SK-N-SH treated with all-trans-retinoic acid at 6 μM for 48 hours (cell line): ENCODE results near the gene SLC6A7.

Experiments used
- CSDC2 ChIP-seq: fragments of 250-450 bp; sonication (Bioruptor Pico); IDR thresholded peaks from 2 replicates; pipeline ENCODE4 v1.5.0; 2020; ENCODE audit warnings: mild to moderate bottlenecking, moderate library complexity
- PPARA ChIP-seq: fragments of 250-450 bp; sonication (Bioruptor Pico); IDR thresholded peaks from 2 replicates; pipeline ENCODE4 v1.5.0; 2020; ENCODE audit warnings: mild to moderate bottlenecking, borderline replicate concordance
- RARB ChIP-seq: fragments of 250-450 bp; sonication (Bioruptor Pico); IDR thresholded peaks from 2 replicates; pipeline ENCODE4 v1.8.0; 2021; ENCODE audit warnings: mild to moderate bottlenecking, moderate library complexity
- SNAI2 ChIP-seq: fragments of 250-450 bp; sonication (Bioruptor Pico); IDR thresholded peaks from 2 replicates; pipeline ENCODE4 v1.5.0; 2020; ENCODE audit warnings: mild to moderate bottlenecking, moderate library complexity
- ZC3H10 ChIP-seq: fragments of 250-450 bp; sonication (Bioruptor Pico); IDR thresholded peaks from 2 replicates; pipeline ENCODE4 v1.5.1; 2021; ENCODE audit warnings: mild to moderate bottlenecking, moderate library complexity
- ZFP3 ChIP-seq: fragments of 250-450 bp; sonication (Bioruptor Pico); IDR thresholded peaks from 2 replicates; pipeline ENCODE4 v1.5.0; 2020; ENCODE audit warnings: mild to moderate bottlenecking, moderate library complexity
- ZFP30 ChIP-seq: fragments of 450-650 bp; formaldehyde crosslinking; IDR thresholded peaks from 2 replicates; pipeline ENCODE4 v1.5.0; 2022; ENCODE audit warnings: mild to moderate bottlenecking, moderate library complexity
- ZNF8 ChIP-seq: fragments of 450-650 bp; formaldehyde crosslinking; IDR thresholded peaks from 2 replicates; pipeline ENCODE4 v1.5.0; 2020; ENCODE audit warnings: mild to moderate bottlenecking, moderate library complexity
- TF ChIP-seq, protein P1 (sequence below): fragments of 250-450 bp; sonication (Bioruptor Pico); IDR thresholded peaks from 2 replicates; pipeline ENCODE4 v1.8.0; 2020; ENCODE audit warnings: mild to moderate bottlenecking, moderate library complexity, borderline replicate concordance
- TF ChIP-seq, protein P2 (sequence below): fragments of 250-450 bp; sonication (Bioruptor Pico); IDR thresholded peaks from 2 replicates; pipeline ENCODE4 v1.5.1; 2020; ENCODE audit warnings: low read depth, mild to moderate bottlenecking, moderate library complexity
- TF ChIP-seq, protein P3 (sequence below): fragments of 250-450 bp; sonication (Bioruptor Pico); IDR thresholded peaks from 2 replicates; pipeline ENCODE4 v1.8.0; 2021; ENCODE audit warnings: low read depth, mild to moderate bottlenecking, moderate library complexity, borderline replicate concordance

DNA sequence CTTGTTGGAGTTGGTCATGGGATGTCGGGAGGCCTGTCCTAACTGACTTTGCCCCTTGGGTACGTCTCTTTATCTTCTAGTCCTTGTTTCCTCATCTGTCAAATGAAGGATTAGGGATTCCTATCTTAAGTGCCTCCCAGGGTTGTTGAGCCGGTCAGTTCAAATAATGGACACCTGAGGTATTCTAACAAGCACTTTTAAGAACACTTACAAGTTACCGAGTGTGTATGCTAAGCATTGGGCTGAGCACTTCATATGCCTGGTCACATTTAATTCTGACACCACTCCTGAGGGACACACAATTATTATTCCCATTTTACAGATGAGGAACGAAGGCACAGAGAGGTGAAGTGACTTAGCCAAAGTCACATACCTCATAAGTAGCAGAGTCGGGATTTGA, 62.6 kb downstream of the SLC6A7 start:
- TF ChIP-seq, protein P1, sequence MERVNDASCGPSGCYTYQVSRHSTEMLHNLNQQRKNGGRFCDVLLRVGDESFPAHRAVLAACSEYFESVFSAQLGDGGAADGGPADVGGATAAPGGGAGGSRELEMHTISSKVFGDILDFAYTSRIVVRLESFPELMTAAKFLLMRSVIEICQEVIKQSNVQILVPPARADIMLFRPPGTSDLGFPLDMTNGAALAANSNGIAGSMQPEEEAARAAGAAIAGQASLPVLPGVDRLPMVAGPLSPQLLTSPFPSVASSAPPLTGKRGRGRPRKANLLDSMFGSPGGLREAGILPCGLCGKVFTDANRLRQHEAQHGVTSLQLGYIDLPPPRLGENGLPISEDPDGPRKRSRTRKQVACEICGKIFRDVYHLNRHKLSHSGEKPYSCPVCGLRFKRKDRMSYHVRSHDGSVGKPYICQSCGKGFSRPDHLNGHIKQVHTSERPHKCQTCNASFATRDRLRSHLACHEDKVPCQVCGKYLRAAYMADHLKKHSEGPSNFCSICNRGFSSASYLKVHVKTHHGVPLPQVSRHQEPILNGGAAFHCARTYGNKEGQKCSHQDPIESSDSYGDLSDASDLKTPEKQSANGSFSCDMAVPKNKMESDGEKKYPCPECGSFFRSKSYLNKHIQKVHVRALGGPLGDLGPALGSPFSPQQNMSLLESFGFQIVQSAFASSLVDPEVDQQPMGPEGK (CRISPR knock-in tag), result no peak
- TF ChIP-seq SNAI2 (CRISPR knock-in tag), result no peak
- no peak for TF ChIP-seq ZC3H10 (CRISPR knock-in tag)
- TF ChIP-seq, protein P2, sequence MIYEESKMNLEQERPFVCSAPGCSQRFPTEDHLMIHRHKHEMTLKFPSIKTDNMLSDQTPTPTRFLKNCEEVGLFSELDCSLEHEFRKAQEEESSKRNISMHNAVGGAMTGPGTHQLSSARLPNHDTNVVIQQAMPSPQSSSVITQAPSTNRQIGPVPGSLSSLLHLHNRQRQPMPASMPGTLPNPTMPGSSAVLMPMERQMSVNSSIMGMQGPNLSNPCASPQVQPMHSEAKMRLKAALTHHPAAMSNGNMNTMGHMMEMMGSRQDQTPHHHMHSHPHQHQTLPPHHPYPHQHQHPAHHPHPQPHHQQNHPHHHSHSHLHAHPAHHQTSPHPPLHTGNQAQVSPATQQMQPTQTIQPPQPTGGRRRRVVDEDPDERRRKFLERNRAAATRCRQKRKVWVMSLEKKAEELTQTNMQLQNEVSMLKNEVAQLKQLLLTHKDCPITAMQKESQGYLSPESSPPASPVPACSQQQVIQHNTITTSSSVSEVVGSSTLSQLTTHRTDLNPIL (CRISPR knock-in tag), result no peak
- no peak for TF ChIP-seq ZFP3
- TF ChIP-seq, protein P3, sequence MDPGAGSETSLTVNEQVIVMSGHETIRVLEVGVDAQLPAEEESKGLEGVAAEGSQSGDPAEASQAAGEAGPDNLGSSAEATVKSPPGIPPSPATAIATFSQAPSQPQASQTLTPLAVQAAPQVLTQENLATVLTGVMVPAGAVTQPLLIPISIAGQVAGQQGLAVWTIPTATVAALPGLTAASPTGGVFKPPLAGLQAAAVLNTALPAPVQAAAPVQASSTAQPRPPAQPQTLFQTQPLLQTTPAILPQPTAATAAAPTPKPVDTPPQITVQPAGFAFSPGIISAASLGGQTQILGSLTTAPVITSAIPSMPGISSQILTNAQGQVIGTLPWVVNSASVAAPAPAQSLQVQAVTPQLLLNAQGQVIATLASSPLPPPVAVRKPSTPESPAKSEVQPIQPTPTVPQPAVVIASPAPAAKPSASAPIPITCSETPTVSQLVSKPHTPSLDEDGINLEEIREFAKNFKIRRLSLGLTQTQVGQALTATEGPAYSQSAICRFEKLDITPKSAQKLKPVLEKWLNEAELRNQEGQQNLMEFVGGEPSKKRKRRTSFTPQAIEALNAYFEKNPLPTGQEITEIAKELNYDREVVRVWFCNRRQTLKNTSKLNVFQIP (CRISPR knock-in tag), result no peak
- no peak for TF ChIP-seq PPARA (CRISPR knock-in tag)
- TF ChIP-seq RARB (CRISPR knock-in tag), result no peak
- no peak for TF ChIP-seq ZFP30 (CRISPR knock-in tag)
- no peak for TF ChIP-seq CSDC2
- TF ChIP-seq ZNF8 (CRISPR knock-in tag), result no peak
